ENCODE measurements around the gene BLCAP.

BLCAP gene

GRCh38 chr20:37529214-37529967 is 1.7 kb upstream of the BLCAP start:
- no peak for DNase-seq

GRCh38 chr20:37528446-37529213 is 954 bp upstream of the BLCAP start:
- no peak for DNase-seq

GRCh38 chr20:37526839-37527637 is 638 bp downstream of the BLCAP start:
- DNase-seq, result no peak

- DNase-seq, result peak; percentile 64
These were observed 1.3 kb downstream of the BLCAP start for GRCh38 chr20:37526238-37526838.

- no peak for DNase-seq
These were observed 1.9 kb downstream of the BLCAP start for GRCh38 chr20:37525810-37526209.

- DNase-seq, result peak; percentile 68
These were observed 2.6 kb downstream of the BLCAP start for GRCh38 chr20:37524859-37525708.

GRCh38 chr20:37523911-37524700 is 3.6 kb downstream of the BLCAP start:
- no peak for DNase-seq

- DNase-seq, result no peak
These were observed 4.7 kb downstream of the BLCAP start for GRCh38 chr20:37523012-37523391.

GRCh38 chr20:37522260-37523011 is 5.2 kb downstream of the BLCAP start:
- DNase-seq, result peak; percentile 39

- no peak for DNase-seq
These were observed 6.5 kb downstream of the BLCAP start, which contains the start of gene NNAT for GRCh38 chr20:37521061-37521771. TSS of gene NNAT (plus strand) at chr20:37521250. CDS start at chr20:37521332, 82 bp downstream.

- DNase-seq, result no peak
These were observed 7.2 kb downstream of the BLCAP start for GRCh38 chr20:37520419-37520955.

GRCh38 chr20:37519508-37520418 is 7.9 kb downstream of the BLCAP start:
- peak; percentile 40 for DNase-seq

- DNase-seq, result no peak
These were observed 8.8 kb downstream of the BLCAP start for GRCh38 chr20:37518606-37519507.

GRCh38 chr20:37518059-37518458 is 9.6 kb downstream of the BLCAP start:
- DNase-seq, result no peak

- peak; percentile 94 for DNase-seq
These were observed 10.6 kb downstream of the BLCAP start for GRCh38 chr20:37516811-37517750.

GRCh38 chr20:37515876-37516275 is 11.8 kb downstream of the BLCAP start:
- DNase-seq, result no peak
